Gastroesophageal sphincter (tissue), 3 donors: Measurements from ENCODE around the gene KCND2.

Source experiments
- POLR2A ChIP-seq, 2 donors: fragments of 450-650 bp; IDR thresholded peaks; one replicate each; pipeline ENCODE4 v1.6.1; 2017; ENCODE audit warnings: antibody characterized with exemption in 2 of 2, mild to moderate bottlenecking in 2 of 2, moderate library complexity in 1 of 2
- TF ChIP-seq, protein P1 (sequence below), 4 experiments: fragments of 200-600 bp in 2 of 4; fragments of 450-650 bp in 2 of 4; sonication (generic) in 1 of 4; IDR thresholded peaks; one replicate each; pipeline ENCODE4 v1.5.1; 2017 to 2019; ENCODE audit warnings: antibody characterized with exemption in 4 of 4, mild to moderate bottlenecking in 2 of 4, moderate library complexity in 2 of 4

DNA sequence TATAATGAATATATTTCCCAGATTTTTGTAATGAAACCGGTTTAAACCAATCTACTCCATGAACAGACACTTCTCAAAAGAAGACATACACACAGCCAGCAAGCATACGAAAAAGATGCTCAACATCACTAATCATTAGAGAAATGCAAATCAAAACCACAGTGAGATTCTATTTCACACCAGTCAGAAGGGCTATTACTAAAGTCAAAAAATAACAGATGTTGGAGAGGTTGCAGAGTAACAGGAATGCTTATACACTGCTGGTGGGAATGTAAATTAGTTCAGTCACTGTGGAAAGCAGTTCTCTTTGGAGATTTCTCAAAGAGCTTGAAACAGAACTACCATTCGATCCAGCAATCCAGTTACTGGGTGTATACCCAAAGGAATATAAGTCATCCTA lies 344.3 kb downstream of the KCND2 start:
- TF ChIP-seq POLR2A (IDR thresholded peaks at IDR 0.05), result no peak
- TF ChIP-seq, protein P1, sequence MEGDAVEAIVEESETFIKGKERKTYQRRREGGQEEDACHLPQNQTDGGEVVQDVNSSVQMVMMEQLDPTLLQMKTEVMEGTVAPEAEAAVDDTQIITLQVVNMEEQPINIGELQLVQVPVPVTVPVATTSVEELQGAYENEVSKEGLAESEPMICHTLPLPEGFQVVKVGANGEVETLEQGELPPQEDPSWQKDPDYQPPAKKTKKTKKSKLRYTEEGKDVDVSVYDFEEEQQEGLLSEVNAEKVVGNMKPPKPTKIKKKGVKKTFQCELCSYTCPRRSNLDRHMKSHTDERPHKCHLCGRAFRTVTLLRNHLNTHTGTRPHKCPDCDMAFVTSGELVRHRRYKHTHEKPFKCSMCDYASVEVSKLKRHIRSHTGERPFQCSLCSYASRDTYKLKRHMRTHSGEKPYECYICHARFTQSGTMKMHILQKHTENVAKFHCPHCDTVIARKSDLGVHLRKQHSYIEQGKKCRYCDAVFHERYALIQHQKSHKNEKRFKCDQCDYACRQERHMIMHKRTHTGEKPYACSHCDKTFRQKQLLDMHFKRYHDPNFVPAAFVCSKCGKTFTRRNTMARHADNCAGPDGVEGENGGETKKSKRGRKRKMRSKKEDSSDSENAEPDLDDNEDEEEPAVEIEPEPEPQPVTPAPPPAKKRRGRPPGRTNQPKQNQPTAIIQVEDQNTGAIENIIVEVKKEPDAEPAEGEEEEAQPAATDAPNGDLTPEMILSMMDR (IDR thresholded peaks at IDR 0.05), result no peak
